ENCODE measurements around the gene CCHCR1. TPM values are rescaled to one million over a fixed set of nuclear protein-coding genes. Genes with fewer than 3 reads are reported as not detected.

Gene CCHCR1
- total and polyA plus RNA-seq, 2 of the 13 experiments (the other 11 are each of a cell fraction or from before 2014, with no cell fraction given), result 14.6 to 28.2 TPM

- TF ChIP-seq ZNF574 (CRISPR knock-in tag; IDR thresholded peaks at IDR 0.05) (peak; percentile 58; the same call in 1 of the 2 replicates), ARHGAP35 (CRISPR knock-in tag; IDR thresholded peaks at IDR 0.05; ENCODE audit: borderline replicate concordance) (0 out of 2 replicates have a peak, but pooled peaks have one; percentile 27), ZNF362 (CRISPR knock-in tag; IDR thresholded peaks at IDR 0.05; ENCODE audit: borderline replicate concordance) (peak; percentile 86), RFXANK (CRISPR knock-in tag; IDR thresholded peaks at IDR 0.05) (no peak), ZFAT (CRISPR knock-in tag; conservative IDR thresholded peaks at IDR 0.05) (no peak), DMTF1 (CRISPR knock-in tag; IDR thresholded peaks at IDR 0.05) (0 out of 2 replicates have a peak, but pooled peaks have one; percentile 45), NFKB2 (CRISPR knock-in tag; IDR thresholded peaks at IDR 0.05; ENCODE audit: borderline replicate concordance) (peak; percentile 5; the same call in 1 of the 2 replicates), RFX1 (IDR thresholded peaks at IDR 0.05) (no peak), TBL1XR1 (IDR thresholded peaks at IDR 0.05; ENCODE audit: borderline replicate concordance, low read length, partially characterized antibody) (no peak), E2F1 (CRISPR knock-in tag; IDR thresholded peaks at IDR 0.05) (peak; percentile 61; the same call in 1 of the 2 replicates), ZNF282 (IDR thresholded peaks at IDR 0.05; ENCODE audit: partially characterized antibody) (no peak), GPBP1L1 (CRISPR knock-in tag; IDR thresholded peaks at IDR 0.05) (no peak), ZMYM4 (CRISPR knock-in tag; IDR thresholded peaks at IDR 0.05) (0 out of 2 replicates have a peak, but pooled peaks have one; percentile 37), ZNF12 (CRISPR knock-in tag; IDR thresholded peaks at IDR 0.05) (no peak), IRX3 (CRISPR knock-in tag; IDR thresholded peaks at IDR 0.05; ENCODE audit: borderline replicate concordance, low read depth) (no peak), ZSCAN31 (CRISPR knock-in tag; IDR thresholded peaks at IDR 0.05; ENCODE audit: low read depth) (peak; percentile 73; the same call in 1 of the 2 replicates), DZIP1 (CRISPR knock-in tag; IDR thresholded peaks at IDR 0.05) (no peak)
These were observed 40.1 kb upstream of the CCHCR1 start (continued) for GRCh38 chr6:31197559-31198305.

Data from HepG2 (cell line).